HG02943 (cell line): ENCODE data around the gene NTF3.
"Not testable (repeated sequence)": the region's sequence is repeated elsewhere in the genome, so short reads cannot be mapped to it uniquely, and the experiment has no call there.

Experiments
- ATAC-seq: cut with Tn5 transposase; IDR thresholded peaks from one replicate; pipeline ENCODE4 v1.9.1; 2021; ENCODE audit warnings: mild to moderate bottlenecking, low read depth, moderate library complexity; ENCODE audit not compliant: unreplicated experiment

The NTF3 gene

GRCh38 chr12:5524116-5524768 lies 92.3 kb downstream of the NTF3 start:
- ATAC-seq, result no peak

- ATAC-seq, result no peak
Observed at GRCh38 chr12:5524769-5525436, 93.0 kb downstream of the NTF3 start.

GRCh38 chr12:5525783-5526367 lies 94.0 kb downstream of the NTF3 start:
- ATAC-seq, result no peak

- ATAC-seq, result no peak
Observed at GRCh38 chr12:5533368-5533767, 101.5 kb downstream of the NTF3 start.

- ATAC-seq, result no peak
Observed at GRCh38 chr12:5534426-5535199, 102.7 kb downstream of the NTF3 start.

GRCh38 chr12:5535541-5535940 lies 103.6 kb downstream of the NTF3 start:
- no peak for ATAC-seq

GRCh38 chr12:5537026-5537615 lies 105.2 kb downstream of the NTF3 start:
- not testable (repeated sequence) for ATAC-seq

GRCh38 chr12:5537771-5538170 lies 105.9 kb downstream of the NTF3 start:
- ATAC-seq, result no peak
